ENCODE measurements around the gene CLEC1B.

DNA sequence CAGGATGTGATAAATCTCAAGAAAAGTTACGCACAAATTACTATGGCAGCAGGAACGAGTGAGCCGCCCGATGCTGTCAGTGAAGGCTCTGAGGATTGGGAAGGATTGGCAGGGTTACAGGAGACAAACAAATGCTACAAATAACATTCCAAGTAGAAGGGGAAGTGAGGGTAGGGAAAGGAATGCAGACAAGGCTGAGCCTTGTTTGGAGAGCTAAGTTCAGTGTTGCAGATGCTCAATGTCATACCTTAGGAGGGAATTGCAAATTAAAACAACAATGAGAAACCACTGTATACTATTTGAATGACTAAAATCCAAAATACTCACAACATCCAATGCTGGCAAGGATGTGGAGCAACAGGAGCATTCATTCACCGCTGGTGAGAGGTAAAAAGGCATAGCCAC is 32.9 kb upstream of the CLEC1B start:
- TF ChIP-seq, protein P1, sequence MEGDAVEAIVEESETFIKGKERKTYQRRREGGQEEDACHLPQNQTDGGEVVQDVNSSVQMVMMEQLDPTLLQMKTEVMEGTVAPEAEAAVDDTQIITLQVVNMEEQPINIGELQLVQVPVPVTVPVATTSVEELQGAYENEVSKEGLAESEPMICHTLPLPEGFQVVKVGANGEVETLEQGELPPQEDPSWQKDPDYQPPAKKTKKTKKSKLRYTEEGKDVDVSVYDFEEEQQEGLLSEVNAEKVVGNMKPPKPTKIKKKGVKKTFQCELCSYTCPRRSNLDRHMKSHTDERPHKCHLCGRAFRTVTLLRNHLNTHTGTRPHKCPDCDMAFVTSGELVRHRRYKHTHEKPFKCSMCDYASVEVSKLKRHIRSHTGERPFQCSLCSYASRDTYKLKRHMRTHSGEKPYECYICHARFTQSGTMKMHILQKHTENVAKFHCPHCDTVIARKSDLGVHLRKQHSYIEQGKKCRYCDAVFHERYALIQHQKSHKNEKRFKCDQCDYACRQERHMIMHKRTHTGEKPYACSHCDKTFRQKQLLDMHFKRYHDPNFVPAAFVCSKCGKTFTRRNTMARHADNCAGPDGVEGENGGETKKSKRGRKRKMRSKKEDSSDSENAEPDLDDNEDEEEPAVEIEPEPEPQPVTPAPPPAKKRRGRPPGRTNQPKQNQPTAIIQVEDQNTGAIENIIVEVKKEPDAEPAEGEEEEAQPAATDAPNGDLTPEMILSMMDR (IDR thresholded peaks at IDR 0.05), result no peak
- TF ChIP-seq POLR2A (IDR thresholded peaks at IDR 0.05) (no peak), POLR2AphosphoS5 (IDR thresholded peaks at IDR 0.05) (no peak)

All from breast epithelium (tissue), 3 donors.